Measurements from ENCODE around the gene SOD3. TPM values are rescaled to one million over a fixed set of nuclear protein-coding genes. Genes with fewer than 3 reads are reported as not detected.

Gene SOD3
- total RNA-seq (2022; extraction: Qiagen RNA extraction): not detected in 5 replicates

GRCh38 chr4:24794916-24795665, at the start of gene SOD3:
Gene SOD3, plus strand, starts transcription at chr4:24795573. Its CDS starts 3,949 bp downstream, at chr4:24799522.

Other genes with a start within 250 kb of the SOD3 start
- 91.5 to 103 TPM (median 98.7 TPM) in 5 replicates for gene DHX15, start 211.0 kb upstream of the SOD3 start, total RNA-seq (2022; extraction: Qiagen RNA extraction)
- 1.3 to 1.7 TPM (median 1.6 TPM) in 5 replicates for gene CCDC149, start 117.5 kb downstream of the SOD3 start, total RNA-seq (2022; extraction: Qiagen RNA extraction)
- gene LGI2, start 235.4 kb downstream of the SOD3 start, total RNA-seq (2022; extraction: Qiagen RNA extraction): 0.08 to 0.41 TPM (median 0.11 TPM) in 5 replicates

Measured in A549 treated with Mapracorat at 1 μM for 4 hours (cell line).